Upper lobe of left lung (tissue), 4 donors: ENCODE results near the gene AGBL1.

Source experiments
- POLR2A ChIP-seq, 4 donors: fragments of 450-650 bp; IDR thresholded peaks; one replicate each; pipeline ENCODE4 v1.5.1; 2016 to 2017; ENCODE audit warnings: antibody characterized with exemption in 4 of 4, mild to moderate bottlenecking in 2 of 4
- POLR2AphosphoS5 ChIP-seq, 2 donors: sonication (generic); formaldehyde crosslinking; IDR thresholded peaks; one replicate each; pipeline ENCODE4 v1.5.1; 2017; ENCODE audit warnings: antibody characterized with exemption in 2 of 2
- TF ChIP-seq, protein P1 (sequence below), 6 experiments: fragments of 450-650 bp in 4 of 6; fragments of 200-600 bp in 2 of 6; sonication (generic) in 2 of 6; IDR thresholded peaks; one replicate each; pipeline ENCODE4 v1.5.1; 2016 to 2019; ENCODE audit warnings: antibody characterized with exemption in 6 of 6

DNA sequence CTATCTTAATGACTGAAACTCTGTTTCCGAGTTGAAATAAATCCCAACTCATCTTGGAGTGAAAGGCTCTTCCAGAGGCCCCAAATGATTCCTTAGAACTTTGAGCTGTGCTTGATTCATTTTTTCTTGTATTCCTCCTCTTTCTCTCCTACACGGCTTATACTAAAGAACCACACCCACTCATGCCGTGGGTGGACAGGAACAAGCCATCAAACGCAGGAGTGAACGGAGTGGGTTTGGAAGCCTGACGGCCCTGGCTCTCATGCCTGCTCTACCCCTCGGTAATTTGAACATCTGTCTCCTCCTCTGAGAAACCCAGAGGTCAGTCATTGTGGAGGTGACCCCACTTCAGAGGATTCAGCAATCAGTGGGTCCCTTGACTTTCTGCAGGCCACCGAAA, 236.5 kb downstream of the AGBL1 start:
- TF ChIP-seq POLR2AphosphoS5 (IDR thresholded peaks at IDR 0.05) (no peak), POLR2A (IDR thresholded peaks at IDR 0.05) (no peak)
- TF ChIP-seq, protein P1, sequence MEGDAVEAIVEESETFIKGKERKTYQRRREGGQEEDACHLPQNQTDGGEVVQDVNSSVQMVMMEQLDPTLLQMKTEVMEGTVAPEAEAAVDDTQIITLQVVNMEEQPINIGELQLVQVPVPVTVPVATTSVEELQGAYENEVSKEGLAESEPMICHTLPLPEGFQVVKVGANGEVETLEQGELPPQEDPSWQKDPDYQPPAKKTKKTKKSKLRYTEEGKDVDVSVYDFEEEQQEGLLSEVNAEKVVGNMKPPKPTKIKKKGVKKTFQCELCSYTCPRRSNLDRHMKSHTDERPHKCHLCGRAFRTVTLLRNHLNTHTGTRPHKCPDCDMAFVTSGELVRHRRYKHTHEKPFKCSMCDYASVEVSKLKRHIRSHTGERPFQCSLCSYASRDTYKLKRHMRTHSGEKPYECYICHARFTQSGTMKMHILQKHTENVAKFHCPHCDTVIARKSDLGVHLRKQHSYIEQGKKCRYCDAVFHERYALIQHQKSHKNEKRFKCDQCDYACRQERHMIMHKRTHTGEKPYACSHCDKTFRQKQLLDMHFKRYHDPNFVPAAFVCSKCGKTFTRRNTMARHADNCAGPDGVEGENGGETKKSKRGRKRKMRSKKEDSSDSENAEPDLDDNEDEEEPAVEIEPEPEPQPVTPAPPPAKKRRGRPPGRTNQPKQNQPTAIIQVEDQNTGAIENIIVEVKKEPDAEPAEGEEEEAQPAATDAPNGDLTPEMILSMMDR (IDR thresholded peaks at IDR 0.05) = no peak
